UCSD-AML1 (cell line): ENCODE measurements around the gene PTPRN2.
A peak's percentile ranks its signal among the peaks of the same experiment; 100 is the strongest.

ENCODE experiments used
- DNase-seq: peaks from one replicate; lab custom pipeline; 2025; ENCODE audit not compliant: unreplicated experiment; lab: John Stamatoyannopoulos, UW

PTPRN2 gene

DNA sequence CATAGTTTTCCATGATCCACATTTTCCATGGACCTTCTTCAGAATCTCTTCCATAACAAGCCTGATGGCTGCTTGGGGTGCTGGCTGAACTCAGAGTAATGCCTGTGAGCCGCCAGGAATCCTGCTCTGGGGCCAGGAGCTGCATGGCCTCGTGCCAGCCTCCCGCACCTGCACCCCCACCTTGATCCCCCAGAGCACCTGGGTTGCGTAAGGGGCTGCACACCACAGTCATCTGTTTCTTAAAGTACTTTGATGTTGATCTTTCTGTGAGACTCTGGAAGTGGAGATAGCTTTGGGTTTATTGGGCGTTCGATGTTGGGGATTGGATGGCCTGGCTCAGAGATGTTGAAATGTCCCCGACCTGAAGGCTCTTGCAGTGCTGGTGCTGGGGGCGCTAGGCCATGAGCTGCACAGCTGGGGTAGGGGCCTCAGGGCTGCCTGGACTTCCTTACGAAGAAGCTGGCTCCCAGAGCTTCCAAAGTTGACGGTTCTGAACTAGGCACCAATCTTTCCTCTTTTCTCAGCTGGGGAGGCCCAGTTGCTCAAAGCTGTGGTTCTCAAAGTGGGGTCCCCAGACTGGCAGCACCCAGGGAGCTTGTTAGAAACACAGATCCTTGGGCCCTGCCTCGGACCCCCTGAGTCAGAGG lies 716.9 kb downstream of the PTPRN2 start:
- DNase-seq = no peak

DNA sequence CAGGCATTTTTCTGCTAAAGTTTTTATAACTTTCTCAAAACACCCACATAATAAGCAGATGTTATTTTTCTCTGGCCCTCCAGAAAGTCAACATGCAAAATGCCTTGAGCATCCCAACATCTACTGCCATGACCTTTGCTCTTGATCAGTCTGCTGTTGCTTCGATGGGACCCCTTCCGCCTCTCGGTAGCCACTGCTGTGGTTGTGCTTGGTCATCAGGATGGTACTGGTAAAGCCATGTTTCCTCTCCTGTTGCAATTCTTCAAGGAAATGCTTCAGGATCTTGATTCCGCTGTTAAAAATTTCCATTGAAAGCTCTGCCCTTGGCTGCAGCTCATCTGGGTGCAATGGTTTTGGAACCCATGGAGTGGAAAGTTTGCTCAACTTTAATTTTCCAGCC lies 717.8 kb downstream of the PTPRN2 start:
- DNase-seq = no peak

DNA sequence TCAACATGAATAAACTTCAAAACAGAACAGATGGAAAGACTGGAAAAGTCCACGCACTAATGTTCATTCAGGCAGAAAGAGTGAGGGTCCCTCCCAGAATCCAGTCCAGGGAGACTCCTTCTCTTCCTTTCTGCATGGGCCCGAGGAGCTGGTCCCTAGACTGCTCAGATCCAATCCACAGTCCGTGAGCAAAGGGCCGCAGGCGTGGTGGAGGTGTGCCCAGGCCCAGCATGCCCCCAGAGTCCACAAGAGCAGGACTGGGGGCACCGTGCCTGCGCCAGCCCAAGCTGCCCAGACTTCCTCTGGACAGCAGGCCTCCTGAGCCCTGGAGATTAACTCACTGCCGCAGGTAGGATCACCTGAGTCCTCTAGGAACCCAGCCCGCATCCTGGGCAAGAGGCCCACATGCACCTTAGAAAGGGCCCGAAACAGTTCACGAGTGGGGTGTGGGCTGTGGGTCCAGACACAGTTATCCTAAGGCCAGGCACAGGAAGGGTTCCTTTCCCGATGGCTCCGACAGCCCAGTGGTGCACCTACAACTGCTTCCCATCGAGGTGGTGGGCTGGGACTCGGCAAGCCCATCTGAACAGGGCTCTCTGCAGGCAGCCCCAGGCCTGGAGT lies 719.8 kb downstream of the PTPRN2 start:
- DNase-seq = no peak

DNA sequence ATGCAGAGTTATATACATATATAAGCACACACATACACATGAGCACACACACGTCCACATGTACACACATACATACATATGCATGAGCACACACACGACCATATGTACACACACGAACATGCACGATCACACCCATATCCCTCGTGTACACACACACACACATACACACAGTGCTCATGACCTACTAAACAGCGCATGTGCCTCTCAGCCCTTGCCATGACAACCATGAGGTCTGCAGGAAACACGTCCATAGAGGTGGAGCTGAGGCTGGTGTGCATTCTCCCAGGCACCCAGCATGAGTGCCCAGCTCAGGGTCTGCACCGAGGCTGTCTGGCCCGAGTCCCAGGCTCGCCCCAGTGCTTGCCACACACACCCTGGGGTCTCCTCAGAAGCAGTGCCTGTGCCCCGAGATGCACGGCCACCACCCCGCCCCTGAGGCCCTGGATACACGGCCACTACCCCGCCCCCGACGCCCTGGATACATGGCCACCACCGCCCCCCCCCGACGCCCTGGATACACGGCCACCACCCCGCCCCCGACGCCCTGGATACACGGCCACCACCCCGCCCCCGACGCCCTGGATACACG lies 721.2 kb downstream of the PTPRN2 start:
- DNase-seq = no peak

DNA sequence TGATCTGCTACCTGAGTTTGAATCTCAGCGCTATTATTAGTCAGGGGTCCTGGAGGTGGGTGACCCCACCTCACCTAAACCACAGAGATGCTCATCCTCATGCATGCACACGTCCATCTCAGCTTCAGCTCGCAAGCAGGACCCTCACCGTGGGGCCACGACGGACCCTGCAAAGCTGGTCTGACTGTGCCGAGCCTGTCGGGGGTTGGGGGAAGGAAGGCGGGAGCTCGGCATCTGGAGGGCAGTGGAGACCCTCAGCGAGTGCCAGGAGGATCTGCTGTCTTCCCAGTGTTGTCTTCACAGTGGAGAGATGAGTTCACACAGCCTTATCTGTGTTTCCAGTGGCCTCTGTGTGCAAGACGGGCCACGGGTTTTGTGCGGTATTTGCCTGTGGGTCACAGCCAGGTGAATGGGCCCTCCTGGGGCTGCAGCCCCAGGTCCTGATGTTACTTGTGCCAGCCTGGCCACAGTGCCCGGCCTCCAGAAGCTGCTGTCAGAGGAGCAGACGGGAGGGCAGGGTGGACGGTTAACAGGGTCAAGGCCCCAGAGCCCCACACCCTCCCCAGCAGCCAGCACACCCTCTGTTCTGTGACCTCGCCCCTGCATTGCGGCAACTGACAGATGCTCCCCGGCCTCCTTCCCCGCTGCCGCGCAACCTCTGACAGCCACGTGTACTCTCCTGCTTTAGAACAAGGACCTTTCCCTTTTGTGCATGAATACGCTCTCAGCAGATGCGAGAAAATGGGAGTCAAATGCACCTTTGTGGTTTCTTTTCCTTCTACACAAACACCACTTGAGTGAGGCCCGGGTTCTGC lies 722.1 kb downstream of the PTPRN2 start:
- no peak for DNase-seq

DNA sequence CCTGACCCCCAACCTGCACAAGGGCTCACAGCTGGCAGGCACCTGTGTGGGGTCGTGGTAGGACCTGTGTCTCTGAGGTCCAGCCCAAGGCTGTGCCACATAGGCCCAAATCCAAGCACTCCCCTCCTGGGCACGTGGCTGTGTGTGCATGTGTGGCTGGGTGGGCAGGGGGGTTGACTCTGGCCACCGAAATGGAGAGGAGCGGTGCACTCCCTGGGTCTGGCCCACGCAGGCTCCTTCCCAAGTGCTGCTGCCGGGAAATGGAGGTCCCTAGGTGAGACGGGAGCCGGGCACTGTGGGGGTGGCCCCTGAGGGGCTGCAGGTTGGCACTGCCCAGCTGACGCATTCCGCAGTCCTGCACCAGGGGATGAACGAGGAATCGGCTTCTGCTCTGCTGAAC lies 722.7 kb downstream of the PTPRN2 start:
- no peak for DNase-seq

DNA sequence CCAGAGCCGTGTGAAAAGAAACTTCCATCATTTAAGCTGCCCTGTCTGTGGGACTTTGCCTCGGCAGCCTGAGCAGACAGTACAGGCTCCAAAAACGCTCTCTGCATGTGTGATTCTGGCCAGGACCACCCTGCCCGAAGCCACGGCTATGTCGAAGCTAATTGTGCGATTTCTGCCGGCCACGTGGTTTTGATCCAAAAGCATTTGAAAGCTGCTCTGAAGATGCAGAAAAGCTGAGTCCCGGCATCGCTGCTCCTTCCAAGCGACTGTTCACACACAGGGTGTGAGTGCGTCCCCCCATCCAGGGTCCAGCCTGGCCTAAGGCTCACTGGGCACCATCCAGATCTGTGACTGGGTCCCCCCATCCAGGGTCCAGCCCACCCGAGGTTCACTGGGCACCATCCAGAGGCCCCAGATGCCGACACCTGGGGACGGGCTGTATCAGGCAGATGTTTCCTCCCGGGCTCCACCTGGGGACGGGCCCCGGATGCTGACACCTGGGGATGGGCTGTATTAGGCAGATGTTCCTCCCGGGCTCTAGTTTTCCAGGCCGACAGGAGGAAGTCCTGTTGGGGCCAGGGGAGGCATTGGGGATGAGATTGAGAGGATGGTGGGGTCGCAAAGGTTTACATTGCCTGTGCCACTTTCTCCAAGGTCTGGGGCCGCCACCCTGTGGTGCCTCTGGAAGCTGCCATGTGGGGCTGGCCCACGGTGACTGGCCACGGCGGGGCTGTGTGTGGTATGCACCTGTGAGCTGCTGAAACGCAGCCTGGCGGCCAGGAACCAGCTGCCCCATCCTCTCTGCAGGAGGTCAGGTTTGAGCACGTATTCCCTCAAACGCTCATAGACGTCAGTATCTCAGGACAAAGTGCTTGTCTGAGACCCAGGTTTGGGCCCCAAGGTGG lies 723.5 kb downstream of the PTPRN2 start:
- no peak for DNase-seq

DNA sequence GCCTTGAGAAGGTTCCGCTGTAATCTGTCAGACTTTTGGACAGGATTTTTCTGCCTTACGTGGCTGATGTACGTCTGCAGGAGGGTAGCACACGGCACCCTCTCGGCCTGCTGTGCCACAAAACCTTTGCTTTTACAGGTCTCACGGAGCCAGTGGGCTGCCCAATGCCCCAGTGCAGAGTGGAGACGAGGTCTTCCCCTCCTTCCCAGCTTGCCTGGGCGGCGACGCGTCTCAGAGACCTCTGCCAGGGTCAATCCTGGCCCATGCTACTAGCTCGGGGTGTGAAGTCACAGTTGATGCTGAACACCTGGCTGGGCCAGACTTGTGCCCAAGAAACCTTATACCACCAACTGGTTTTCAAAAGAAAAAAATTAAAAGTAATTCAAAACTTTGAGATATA lies 724.4 kb downstream of the PTPRN2 start:
- no peak for DNase-seq

DNA sequence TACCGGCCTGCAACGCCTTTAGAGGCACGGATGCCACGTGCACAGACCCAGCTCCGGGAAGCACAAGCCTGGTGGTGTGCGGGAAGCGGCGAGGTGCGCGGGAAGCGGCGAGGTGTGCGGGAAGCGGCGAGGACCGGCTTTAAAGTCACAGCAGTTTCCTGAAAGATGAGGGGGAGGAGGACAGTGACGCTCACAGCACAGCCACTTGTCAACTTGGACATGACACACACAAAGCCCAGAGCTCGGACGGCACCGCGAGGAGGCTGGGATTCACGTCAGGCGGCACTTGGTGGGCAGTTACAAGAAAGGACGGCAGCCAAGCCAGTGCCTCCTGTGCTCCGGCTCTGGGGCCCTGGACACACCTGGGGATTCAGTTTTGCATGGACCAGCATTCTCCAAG lies 724.9 kb downstream of the PTPRN2 start:
- no peak for DNase-seq

DNA sequence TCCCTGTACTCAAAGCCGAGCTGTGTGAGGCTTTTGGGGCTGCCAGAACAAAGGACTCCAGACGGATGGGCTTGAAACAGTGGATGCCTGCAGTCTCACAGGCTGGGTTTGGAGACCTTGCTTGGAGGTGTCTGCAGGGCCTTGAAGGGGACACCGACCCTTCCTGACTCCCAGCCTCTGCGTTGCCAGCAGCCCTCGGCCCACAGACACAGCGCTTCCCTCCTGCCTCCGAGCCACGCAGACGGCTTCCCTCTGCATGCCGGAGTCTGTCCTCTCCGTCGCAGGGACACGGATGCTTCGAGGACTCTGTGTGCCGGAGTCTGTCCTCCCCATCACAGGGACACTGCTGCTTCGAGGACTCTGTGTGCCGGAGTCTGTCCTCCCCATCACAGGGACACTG lies 726.1 kb downstream of the PTPRN2 start:
- DNase-seq = no peak

DNA sequence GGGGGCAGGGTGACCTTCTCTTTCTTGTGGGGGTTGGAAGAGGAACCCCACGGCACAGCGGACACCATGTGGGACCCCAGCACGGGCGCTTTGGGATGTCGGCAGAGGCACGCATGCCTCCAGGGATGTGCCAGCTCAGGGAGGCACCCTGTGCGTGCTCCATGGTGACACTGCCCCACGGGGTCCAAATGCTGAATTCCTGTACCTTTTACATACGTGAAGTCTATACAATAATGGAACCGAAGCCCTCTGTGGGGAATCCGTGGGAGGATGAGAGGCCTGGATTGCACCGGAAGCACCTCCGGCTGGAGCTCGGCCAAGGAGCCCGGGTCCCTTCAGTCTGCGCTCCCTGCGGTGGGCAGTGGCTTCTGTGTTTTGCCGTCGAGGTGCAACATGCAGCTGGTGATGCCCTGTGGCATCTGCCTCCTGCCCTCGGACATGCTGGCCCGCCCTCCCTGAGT lies 726.6 kb downstream of the PTPRN2 start:
- no peak for DNase-seq

DNA sequence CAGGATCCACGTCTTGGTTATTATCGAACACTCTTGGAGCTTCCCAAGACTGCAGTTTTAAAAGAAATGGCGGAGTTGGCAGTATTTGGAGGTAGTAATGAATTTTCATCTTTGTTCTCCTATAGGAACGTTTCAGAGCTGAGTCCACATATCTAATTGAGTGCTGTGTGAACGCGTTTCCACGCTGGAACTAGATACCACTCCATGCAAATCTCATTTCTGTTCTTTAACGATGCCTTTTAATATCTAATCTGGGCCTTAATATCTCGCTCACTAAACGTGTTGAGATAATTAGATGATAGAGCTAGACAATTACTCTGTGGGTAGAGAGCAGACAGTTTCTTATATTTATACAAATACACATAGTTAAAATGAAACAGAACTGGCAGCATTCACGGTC lies 727.2 kb downstream of the PTPRN2 start:
- no peak for DNase-seq

DNA sequence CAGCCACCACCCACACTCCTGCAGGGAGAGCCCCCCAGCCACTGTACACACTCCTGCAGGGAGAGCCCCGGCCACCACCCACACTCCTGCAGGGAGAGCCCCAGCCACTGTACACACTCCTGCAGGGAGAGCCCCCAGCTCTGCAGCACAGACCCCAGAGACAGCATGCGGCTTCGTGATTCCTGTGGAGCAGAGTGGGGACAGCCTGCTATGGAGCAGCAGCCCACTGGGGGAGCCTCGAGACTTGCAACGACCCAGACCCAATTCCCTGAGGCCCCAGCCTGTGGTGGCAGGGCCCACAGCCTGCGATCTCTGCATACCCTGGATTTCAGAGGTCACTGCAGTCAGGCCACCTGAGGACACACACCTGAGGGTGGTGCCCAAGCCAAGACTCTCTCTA lies 727.7 kb downstream of the PTPRN2 start:
- DNase-seq = no peak

DNA sequence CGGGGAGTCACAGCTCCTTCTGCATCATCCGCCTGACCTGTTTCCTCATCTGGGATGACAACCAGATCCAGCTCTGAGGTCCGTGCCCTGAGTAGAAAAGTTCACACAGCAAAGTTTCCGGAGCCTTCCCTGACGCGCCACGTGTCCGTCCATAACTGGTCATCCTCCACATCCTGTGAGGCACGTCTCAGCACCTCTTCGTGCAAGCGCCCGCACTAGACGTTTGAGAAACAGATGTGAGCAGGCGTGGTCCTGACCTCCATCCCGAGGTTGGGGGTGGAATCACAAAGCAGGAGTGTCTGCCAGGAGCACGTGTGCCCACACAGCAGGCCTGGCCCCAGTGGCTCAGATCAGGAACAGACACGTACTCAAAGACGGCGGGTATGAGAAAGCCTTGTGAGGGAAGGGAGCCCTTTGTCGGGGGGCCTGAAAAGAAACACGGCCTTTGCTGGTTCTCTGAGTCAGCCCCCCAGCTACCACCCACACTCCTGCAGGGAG lies 730.0 kb downstream of the PTPRN2 start:
- no peak for DNase-seq

DNA sequence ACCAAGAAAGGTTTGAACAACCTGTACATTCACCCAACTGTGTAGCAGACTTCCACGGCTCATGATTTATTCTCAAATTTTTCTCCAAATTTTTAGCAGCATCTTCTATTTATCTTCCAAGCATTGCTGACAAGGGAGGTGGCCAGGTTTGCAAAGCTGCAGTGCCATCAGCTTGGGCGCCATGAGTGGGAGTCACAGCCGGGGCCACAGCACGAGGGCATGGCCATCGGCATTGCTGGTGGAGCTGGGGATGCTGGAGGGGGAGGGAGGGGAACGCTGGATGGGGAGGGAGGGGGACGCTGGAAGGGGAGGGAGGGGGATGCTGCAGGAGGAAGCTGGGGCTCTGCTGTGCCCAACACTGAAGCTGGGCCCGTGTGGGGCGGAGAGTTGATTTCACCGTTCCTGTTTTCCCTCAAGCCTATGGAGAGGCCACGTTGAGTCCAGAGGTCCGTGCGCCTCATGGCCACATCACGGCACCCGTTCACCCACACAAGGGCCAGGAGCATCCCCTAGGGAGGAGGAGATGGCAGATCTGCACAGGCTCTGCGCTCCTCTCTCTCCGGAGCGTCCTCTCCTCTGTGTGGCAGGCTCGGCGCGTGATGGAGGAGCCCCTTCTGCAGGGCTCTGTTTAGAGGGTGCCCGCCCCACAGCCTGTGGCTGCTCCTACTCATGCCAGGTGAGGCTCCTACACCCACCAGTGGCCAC lies 730.6 kb downstream of the PTPRN2 start:
- DNase-seq = no peak

DNA sequence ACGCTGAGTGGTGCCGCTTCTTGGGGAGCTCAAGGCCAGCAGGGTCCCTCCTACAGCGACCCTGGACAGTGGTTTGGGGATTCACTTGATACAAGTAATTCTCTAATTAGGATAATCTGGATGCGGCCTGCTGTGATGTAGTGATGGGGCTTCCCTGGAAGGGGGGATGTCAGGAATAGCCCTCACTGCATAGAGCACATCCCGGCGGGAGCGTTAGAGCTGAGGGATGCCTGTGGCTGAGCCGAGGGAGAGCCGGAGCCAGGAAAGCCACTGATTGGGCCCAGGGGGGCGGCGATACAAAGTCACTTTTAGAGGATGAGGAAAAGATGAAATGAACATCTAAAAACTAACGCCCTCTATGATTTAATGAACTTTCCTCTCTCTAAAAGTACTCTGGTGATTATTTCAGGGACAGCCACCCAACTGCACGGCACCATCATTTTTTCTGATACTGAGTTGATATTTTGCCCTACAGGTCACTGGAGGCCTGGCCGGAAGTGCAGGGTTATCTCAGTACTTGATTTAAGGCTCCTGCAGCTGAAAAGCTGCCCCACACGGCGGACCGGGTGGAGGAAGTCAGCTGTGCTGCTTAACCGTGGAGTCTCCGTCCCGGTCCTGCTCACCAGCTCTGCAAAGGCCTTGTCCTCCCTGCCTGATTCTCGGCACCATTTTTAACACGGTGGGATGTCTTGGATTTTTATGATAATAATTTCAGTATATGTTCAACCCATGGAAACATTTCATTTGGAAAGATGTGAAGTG lies 732.0 kb downstream of the PTPRN2 start:
- DNase-seq = peak; percentile 11

DNA sequence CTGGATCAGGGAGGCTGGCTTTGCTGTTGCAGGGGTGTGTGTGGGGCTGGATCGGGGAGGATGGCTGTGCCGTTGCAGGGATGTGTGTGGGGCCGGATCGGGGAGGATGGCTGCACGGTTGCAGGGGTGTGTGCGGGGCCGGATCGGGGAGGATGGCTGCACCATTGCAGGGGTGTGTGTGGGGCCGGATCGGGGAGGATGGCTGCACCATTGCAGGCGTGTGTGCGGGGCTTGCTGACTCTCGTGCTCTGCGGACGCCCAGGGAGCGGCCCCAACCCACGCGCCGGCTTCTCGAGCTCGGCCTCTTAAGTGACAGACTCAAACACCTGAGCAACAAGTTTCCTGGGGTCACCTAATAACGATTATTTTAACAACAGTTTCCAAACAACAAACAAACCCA lies 732.6 kb downstream of the PTPRN2 start:
- DNase-seq = no peak

DNA sequence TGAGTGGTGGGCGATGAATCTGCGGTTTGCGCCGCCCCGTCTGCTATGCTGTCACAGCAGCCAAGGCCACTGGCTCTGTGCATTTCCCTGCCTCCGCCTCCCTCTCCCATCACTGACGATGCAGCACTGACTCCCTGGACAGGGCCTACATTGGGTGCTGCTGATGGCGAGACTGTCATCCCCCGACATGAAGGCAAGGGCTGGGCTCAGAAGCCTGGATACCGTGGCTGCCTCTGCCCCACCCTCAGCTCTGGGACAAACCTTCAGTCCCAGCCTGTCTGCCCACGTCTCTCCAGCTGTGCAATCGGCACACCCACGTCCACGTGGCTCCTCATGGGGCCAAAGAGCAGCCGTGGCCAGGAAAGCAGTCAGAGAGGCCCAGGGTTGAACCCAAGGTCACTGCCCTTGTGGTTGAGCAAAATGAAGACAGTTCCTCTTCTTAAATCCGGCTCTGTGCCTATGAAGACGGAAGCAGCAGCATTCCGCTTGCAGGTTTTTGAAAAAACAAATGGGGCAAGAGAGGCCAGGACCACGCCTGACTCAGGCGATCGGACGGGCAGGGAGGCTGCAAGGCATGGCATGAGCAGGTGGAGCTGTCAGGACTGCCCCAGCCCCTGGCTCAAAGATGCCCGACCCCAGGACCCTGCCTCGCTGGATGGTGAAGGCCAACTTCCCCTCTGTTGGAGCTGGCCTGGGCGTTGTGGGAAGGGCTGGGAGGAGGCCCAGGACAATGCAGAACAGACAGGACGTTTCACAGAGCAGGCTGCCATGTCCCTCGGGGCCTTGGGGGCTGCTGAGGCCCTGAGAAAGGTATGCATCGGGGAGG lies 733.3 kb downstream of the PTPRN2 start:
- DNase-seq = peak; percentile 61

DNA sequence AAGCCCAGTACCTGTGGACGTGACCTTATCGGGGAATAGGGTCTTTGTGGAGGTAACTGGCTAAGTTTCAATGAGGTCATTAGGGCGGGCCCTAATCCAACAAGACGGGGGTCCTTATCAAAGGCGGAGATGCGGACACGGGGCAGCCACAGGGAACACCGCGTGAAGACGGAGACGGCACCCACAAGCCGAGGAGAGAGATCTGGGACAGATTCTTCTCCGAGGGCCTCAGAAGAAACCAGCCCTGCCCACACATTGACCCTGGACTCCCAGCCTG lies 733.9 kb downstream of the PTPRN2 start:
- DNase-seq = no peak
